LNCaP clone FGC (cell line): ENCODE data around the gene RNH1.

Experiments
- DNase-seq: peaks from one replicate; pipeline ENCODE4 v3.0.0-alpha.2; 2011; ENCODE audit warnings: low read depth
- H3K4me3 ChIP-seq: 2 replicates; pipeline ENCODE4 v1.5.1; 2011; ENCODE audit warnings: mild to moderate bottlenecking, low read depth, low read length, control low read depth
- TF ChIP-seq, protein P1 (sequence below): IDR thresholded peaks from 2 replicates; pipeline ENCODE4 v1.5.1; 2012; ENCODE audit warnings: mild to moderate bottlenecking; ENCODE audit not compliant: control insufficient read depth, insufficient read depth; ENCODE audit errors: extremely low read depth

The RNH1 gene

DNA sequence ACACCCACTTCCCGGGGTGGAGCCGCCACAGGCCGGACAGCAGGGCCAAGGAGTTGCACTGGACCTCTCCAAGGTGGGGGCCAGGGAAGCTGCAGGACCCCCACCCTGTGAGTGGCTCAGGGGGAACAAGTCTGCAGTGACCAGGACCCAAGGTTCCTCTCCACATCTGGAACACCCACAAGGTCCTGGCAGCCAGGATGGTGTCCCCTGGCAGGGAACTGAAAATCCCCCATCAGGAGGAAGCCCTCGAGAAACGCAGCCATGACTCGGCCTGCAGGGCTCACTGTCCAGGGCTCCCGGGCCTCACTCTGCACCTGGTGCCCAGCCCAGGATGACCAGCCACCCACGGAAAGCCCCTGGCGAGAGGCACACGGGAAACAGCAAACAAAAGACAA is 11.5 kb downstream of the RNH1 start:
- TF ChIP-seq, protein P1, sequence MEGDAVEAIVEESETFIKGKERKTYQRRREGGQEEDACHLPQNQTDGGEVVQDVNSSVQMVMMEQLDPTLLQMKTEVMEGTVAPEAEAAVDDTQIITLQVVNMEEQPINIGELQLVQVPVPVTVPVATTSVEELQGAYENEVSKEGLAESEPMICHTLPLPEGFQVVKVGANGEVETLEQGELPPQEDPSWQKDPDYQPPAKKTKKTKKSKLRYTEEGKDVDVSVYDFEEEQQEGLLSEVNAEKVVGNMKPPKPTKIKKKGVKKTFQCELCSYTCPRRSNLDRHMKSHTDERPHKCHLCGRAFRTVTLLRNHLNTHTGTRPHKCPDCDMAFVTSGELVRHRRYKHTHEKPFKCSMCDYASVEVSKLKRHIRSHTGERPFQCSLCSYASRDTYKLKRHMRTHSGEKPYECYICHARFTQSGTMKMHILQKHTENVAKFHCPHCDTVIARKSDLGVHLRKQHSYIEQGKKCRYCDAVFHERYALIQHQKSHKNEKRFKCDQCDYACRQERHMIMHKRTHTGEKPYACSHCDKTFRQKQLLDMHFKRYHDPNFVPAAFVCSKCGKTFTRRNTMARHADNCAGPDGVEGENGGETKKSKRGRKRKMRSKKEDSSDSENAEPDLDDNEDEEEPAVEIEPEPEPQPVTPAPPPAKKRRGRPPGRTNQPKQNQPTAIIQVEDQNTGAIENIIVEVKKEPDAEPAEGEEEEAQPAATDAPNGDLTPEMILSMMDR = no peak
- DNase-seq = no peak
- H3K4me3 ChIP-seq = no peak overlapping the region

DNA sequence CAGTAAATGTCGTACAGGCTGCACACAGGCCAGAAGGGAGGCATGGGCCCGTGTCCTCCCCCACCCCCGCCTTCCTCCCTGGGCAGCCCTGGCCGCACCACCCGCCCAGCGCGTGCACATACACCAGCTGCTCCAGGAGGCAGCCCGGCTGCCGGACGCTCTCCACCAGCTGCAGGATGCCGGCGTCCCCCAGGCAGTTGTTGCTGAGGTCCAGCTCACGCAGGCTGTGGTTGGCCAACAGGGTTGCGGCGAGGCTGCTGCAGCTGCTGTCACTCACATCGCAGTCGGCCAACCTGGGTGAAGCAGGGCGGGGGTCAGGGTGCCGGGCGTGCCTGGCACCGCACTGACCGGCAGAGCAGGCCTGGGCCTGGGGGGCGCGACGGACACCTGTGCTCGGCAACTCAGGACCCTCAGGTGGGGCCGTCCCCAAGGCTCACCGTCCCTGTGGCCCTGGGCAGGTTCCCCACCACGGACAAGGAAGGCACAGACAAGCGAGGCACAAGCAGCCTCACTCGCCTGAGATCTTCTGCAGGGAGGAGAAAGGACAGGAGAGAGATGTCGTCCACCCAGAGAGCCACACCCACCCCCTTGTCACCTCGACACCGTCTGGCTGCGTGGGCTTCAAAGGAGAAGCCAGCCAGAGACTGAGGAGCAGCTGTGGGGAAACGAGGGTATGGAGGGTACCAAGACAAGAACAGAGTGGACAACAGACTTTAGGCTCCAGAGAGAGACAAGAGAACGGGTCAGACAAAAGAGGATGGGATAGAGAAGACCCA is 12.1 kb downstream of the RNH1 start:
- no peak for DNase-seq
- H3K4me3 ChIP-seq = no peak overlapping the region
- TF ChIP-seq, protein P1 = no peak

DNA sequence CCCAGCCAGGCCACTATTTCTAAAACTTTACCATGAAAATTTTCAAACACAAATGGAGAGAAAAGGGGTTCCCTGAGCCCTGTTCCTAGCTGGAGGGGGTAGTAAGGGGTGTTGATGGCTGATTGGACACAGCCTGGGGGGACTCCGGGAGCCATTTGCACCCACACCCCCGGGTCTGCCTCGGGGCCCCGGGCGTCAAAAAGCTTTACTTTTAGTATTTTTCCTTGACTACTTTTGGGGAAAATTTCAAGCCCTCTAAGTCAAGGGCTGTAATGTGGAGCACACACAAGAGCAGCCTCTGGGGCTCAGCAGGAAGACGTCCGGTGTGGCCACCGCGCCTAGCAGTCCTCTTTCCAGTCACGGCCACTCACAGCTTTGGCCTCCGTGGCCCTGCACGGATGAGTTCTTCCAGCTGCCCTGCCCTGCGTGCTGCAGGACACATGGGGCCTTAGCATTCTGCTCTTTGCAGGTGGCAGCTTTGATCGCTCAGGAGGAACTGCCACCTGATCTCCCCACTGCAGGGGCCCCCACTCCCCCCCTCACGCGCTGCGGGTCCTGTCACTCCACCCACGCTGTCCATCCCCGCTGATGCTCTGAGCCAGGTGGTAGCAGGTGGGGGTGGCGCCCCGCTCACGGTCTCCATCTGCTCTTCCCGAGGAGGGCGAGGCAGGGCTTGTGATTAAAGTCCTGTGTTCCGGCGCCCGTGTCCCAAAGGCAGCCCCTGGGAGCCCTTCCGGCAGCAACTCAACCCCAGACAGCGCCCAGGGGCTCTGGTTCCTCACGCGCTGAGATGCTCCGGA is 14.4 kb downstream of the RNH1 start:
- no peak for DNase-seq
- TF ChIP-seq, protein P1 = no peak
- no peak overlapping the region for H3K4me3 ChIP-seq

DNA sequence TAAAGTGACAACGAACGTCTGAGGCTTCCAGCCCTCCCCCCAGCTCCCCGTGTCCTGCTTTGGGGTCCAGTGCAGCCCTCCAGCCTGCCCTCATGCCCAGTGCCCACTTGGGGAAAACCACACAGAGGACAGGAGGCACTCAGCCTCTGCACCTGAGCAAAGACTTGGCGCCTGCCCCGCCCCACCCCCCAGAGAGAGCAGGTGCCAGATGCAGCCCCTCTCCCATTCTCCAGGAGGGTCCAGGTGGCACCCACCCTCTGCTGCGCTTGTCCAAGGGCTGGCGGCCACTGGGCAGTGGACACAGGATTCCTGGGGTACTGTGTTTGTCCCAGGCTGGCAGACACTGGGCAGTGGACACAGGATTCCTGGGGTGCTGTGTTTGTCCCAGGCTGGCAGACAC is 15.7 kb downstream of the RNH1 start:
- no peak overlapping the region for H3K4me3 ChIP-seq
- TF ChIP-seq, protein P1 = no peak
- no peak for DNase-seq

DNA sequence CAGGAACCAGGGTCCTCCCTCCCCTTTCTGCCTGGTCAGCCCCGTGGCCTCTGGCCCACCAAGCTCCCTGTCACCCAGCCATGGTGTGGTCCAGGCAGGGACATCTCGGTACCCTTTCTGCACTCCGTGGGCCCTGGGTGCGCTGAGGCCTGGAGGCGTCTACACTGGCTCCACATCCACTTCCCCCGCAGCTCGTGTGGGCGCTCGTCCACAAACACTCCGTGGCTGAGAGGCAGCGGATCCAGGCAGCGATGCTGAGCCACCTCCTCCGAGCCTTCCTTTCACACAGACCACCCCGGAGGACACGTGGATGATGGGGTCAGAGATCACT is 16.1 kb downstream of the RNH1 start:
- no peak for DNase-seq
- H3K4me3 ChIP-seq = no peak overlapping the region
- TF ChIP-seq, protein P1 = no peak

DNA sequence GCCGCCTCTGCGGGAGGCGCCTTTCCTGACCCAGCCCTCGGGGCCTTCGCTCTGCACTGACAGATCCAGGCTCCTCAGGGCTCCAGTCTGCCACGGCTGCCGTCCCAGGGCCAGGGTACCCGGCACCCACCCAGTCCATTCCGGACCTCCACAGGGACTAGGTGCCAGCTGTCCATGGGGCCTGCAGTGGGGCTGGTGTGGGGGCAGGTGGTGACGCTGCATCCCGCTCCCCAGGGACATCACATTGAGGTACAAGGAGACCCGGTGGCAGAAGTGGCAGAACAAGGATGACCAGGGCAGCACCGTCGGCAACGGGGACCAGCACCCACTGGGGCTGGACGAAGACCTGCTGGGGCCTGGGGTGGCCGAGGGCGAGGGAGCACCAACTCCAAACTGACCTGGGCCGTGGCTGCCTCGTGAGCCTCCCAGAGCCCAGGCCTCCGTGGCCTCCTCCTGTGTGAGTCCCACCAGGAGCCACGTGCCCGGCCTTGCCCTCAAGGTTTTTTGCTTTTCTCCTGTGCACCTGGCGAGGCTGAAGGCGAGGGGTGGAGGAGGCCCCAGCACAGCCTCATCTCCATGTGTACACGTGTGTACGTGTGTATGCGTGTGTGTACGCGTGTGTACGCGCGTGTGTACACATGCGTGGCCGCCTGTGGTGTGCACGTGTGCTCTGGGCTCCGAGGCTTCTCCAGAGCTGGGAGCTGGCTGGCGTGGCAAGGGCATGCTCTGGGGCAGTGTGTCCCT is 16.7 kb downstream of the RNH1 start:
- TF ChIP-seq, protein P1 = no peak
- H3K4me3 ChIP-seq = no peak overlapping the region
- DNase-seq = no peak
